GM13977 (cell line): Measurements from ENCODE around the gene SMIM41.

Source experiments
- DNase-seq: peaks from one replicate; pipeline ENCODE4 v3.0.0; 2012; ENCODE audit warnings: low spot score
- in situ Hi-C: fragments of 300-500 bp; cut with MboI; formaldehyde crosslinking; loops from one replicate; pipeline ENCODE4 v1.12.0; 2022; ENCODE audit warnings: low sequenced_read_pairs, low pct_unique_long_range_greater_than_20kb, mixed read lengths, inconsistent platforms; ENCODE audit not compliant: unreplicated experiment
- TF ChIP-seq, protein P1 (sequence below): IDR thresholded peaks from 2 replicates; pipeline ENCODE4 v1.5.1; 2012; ENCODE audit warnings: mild to moderate bottlenecking, control low read depth; ENCODE audit not compliant: insufficient read depth; ENCODE audit errors: extremely low read depth, missing control alignments

Gene SMIM41

GRCh38 chr12:52144512-52145227 lies 65.2 kb downstream of the SMIM41 start:
- in situ Hi-C loops = no loop called here
- DNase-seq = no peak
- TF ChIP-seq, protein P1, sequence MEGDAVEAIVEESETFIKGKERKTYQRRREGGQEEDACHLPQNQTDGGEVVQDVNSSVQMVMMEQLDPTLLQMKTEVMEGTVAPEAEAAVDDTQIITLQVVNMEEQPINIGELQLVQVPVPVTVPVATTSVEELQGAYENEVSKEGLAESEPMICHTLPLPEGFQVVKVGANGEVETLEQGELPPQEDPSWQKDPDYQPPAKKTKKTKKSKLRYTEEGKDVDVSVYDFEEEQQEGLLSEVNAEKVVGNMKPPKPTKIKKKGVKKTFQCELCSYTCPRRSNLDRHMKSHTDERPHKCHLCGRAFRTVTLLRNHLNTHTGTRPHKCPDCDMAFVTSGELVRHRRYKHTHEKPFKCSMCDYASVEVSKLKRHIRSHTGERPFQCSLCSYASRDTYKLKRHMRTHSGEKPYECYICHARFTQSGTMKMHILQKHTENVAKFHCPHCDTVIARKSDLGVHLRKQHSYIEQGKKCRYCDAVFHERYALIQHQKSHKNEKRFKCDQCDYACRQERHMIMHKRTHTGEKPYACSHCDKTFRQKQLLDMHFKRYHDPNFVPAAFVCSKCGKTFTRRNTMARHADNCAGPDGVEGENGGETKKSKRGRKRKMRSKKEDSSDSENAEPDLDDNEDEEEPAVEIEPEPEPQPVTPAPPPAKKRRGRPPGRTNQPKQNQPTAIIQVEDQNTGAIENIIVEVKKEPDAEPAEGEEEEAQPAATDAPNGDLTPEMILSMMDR = no peak

DNA sequence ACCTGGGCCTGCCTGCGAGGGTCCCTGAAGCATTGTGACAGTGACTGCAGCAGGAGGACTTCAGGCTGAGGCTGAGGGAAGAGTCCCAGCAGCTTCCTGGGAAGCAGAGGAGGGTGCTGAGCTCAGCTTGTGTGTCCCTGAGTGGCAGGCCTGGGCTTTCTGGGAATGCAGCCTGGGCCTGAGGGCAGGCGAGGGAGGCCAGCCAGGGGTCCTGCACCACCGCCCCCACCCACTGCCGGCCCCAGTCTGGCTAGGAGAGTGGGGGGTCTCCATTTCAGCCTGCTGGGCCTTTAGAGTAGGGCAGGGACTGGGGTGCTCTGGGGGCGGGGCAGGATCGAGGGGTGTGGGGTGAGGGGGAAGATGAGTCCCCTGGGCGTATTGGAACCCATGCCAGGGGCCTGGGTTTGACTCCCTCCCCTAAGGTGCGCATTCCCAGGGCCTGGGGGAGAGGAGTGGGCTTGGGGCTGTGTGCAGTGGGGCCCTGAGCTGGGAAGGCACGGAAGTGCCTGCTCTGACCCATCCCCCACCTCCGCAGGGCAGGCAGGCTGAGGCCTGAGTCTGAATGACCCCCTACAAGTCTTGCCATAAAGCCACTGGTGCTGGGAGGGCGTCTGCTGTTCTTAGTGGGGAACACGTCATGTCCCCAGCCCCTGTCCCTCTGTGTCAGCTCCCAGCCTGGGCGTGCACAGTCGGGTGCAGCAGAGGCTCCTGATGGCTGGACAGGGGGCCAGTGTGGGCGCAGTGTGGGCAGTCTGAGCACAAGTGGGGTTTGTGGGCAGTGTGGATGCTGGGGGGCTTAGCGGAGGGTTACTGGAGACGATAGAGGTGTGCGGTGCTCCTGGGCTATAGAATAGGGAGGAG lies 66.0 kb downstream of the SMIM41 start:
- DNase-seq = no peak
- in situ Hi-C loops = no loop called here
- TF ChIP-seq, protein P1 = no peak

DNA sequence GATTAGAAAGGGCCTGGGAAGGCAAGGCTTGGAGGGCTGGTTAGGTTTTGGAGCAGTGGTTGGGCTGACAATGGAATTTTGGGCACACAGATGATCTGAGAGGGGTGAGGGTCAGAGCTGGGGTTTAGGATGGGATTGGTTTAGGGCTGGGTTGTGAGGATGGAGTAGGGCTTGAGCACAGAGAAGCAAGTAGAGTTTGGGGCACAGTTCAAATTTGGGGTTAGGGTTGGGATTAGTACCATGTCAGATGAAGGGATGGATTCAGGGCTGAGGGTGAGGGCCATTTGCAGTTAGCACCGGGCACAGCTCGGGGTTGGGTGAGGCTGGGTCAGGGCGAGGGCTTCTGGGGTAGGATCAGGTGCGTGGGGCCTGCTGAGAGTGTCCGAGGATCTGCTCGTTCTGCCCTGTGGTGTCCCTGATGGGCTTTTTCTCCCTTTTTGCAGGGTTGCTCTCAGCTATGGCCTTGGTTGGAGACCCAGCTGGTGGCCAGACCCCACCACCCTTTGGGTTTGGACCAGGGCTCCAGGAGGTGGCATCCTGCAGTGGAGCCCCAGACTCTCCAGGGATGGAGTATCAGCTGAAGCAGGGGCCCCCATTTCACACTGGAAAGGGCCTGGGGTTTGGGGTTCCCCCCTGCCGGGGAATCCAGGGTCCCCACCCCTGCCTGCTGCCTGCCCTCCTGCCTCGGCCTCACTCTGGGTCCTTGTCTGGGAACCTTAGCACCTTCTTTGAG lies 66.8 kb downstream of the SMIM41 start:
- TF ChIP-seq, protein P1 = no peak
- in situ Hi-C loops = no loop called here
- no peak for DNase-seq

GRCh38 chr12:52146822-52147366 lies 67.4 kb downstream of the SMIM41 start:
- TF ChIP-seq, protein P1 = no peak
- DNase-seq = no peak
- in situ Hi-C loops = no loop called here

DNA sequence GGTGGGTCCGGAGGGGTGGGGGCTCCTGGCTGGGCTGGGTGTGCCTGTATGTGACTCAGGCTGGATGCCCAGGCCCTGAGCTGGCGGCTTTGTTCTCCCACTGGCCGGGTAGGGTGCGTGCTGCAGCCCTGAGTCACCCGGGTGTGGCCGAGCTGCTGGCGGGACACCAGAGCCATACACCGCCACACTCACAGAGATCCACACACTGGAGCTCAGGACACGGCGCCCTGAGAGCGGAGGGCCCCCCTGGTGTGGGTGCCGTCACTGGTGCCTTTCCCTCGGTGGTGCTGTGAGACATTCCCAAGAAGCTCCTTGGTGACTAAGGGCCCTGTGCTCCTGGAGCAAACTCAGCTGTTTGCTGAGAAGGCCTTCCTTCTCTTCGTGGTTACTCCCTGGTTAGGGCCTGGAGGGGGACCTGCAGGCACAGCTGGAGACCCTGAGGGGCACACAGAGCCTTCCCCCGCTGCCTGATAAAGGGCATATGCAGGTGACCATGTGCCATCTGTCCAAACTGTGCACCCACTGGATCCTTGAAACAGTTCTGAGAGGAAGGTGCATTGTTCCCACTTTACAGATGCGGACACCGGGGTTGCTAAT lies 68.0 kb downstream of the SMIM41 start:
- in situ Hi-C loops = no loop called here
- TF ChIP-seq, protein P1 = no peak
- DNase-seq = no peak
